GM10266 (cell line): ENCODE data around the gene GPR152.

ENCODE experiments used
- DNase-seq: peaks from one replicate; pipeline ENCODE4 v3.0.0; 2012; ENCODE audit errors: extremely low spot score
- TF ChIP-seq, protein P1 (sequence below): IDR thresholded peaks from 2 replicates; pipeline ENCODE4 v1.5.1; 2012; ENCODE audit warnings: mild to moderate bottlenecking, low read depth; ENCODE audit not compliant: control insufficient read depth, insufficient read depth; ENCODE audit errors: missing control alignments

GPR152 gene, protein sequence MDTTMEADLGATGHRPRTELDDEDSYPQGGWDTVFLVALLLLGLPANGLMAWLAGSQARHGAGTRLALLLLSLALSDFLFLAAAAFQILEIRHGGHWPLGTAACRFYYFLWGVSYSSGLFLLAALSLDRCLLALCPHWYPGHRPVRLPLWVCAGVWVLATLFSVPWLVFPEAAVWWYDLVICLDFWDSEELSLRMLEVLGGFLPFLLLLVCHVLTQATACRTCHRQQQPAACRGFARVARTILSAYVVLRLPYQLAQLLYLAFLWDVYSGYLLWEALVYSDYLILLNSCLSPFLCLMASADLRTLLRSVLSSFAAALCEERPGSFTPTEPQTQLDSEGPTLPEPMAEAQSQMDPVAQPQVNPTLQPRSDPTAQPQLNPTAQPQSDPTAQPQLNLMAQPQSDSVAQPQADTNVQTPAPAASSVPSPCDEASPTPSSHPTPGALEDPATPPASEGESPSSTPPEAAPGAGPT

DNA sequence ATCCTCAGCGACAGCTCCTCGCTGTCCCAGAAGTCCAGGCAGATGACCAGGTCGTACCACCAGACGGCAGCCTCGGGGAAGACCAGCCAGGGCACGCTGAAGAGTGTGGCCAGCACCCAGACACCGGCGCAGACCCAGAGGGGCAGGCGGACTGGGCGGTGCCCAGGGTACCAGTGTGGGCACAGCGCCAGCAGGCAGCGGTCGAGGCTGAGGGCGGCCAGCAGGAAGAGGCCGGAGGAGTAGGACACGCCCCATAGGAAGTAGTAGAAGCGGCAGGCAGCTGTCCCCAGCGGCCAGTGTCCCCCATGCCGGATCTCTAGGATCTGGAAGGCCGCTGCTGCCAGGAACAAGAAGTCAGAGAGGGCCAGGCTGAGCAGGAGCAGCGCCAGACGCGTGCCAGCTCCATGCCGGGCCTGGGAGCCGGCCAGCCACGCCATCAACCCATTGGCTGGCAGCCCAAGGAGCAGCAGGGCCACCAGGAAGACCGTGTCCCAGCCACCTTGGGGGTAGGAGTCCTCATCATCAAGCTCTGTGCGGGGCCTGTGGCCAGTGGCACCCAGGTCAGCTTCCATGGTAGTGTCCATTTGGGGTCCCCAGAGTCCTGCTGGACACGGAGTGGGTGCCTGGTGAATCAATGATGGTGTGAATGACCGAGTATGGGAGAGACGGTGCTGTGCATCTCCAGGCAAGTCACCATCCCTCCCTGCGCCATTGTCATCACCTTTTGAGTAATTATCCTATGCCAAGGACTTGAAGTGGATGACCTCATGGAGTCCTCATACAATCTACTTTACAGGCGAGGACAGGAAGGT, at the start of gene GPR152:
Gene GPR152, minus strand, starts transcription at position 589 of the 812 bp plus-strand sequence. Its CDS starts 5 bp downstream, at position 584.
- DNase-seq = no peak

DNA sequence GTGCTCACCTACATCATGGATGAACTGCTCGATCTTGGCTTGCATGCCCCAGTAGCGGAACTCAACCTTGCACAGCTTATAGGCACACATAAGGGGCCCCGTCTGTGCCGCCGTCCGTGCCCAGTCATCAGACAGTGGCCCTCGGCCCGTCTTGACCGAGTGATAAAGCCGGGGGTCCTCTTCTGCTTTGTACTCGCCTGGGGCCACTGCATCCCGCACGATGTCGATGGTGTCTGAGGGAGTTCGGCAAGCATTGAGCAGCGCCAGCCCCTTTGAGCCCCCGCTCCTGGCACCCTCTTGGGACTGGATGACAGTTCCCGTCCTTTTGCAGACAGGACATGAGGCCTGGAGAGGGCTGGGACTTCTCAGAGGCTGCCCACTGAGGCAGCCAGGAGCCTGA, 49.3 kb upstream of the GPR152 start:
- no peak for DNase-seq
- TF ChIP-seq, protein P1, sequence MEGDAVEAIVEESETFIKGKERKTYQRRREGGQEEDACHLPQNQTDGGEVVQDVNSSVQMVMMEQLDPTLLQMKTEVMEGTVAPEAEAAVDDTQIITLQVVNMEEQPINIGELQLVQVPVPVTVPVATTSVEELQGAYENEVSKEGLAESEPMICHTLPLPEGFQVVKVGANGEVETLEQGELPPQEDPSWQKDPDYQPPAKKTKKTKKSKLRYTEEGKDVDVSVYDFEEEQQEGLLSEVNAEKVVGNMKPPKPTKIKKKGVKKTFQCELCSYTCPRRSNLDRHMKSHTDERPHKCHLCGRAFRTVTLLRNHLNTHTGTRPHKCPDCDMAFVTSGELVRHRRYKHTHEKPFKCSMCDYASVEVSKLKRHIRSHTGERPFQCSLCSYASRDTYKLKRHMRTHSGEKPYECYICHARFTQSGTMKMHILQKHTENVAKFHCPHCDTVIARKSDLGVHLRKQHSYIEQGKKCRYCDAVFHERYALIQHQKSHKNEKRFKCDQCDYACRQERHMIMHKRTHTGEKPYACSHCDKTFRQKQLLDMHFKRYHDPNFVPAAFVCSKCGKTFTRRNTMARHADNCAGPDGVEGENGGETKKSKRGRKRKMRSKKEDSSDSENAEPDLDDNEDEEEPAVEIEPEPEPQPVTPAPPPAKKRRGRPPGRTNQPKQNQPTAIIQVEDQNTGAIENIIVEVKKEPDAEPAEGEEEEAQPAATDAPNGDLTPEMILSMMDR = no peak

More for the DNA sequence above, at the start of gene GPR152:
- TF ChIP-seq, protein P1 = no peak

DNA sequence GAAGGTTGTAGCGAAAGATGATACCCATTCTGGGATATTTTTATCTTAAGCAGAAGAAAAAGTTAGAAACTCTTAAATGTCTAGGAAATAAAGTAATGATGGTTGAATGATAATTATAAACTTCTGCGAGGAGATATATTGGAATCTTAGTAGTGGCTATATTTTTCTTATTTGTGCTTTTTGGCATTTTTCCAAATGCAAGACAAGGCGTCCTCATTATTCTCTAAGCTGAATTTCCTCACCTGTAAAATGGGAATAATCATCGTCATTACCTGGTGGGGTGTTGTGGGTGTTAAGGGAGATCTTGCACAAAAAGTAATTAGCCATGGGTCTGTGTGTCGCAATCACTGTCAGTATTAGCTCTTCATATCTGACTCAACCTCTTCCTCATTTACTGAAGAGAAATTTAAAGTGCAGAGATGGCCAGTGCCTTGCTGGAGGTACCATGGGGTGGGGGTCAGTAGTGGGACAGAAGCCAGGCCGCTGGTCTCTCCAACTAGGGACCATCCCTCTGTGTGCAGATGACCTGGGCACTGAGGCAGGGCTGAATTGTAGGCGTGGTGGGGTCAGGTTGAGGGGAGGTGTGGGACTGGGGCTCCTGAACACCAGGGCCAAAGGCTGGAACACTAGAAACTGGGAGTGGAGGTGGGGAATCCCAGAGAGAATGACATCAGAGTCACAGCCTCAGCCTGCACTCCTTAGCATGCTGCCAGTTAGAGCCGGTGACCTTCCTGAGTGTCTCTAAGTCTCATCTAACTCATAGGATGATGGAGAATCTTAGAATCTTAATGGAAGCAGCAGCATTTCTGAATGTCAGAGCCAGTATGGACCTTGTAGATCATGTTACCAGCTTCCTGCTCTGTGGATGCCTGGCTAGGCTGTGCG, 48.5 kb upstream of the GPR152 start:
- no peak for DNase-seq
- TF ChIP-seq, protein P1 = no peak

DNA sequence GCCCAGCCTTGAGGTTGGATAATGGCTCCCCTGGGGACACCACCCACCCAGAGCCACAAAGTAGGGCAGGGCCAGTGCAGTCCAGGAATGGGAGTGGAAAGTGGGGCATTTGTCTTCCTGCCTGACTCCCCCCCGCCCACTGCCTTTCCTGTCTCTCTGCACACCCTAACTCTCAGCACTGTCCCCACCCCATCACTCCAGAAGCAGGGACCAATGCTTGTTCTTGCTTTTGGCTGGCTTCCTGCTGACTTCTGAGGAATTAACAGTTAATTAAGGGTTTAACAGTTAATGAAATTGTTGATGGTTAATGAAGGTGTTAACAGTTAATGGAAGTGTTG, 47.9 kb upstream of the GPR152 start:
- DNase-seq = no peak
- TF ChIP-seq, protein P1 = no peak

DNA sequence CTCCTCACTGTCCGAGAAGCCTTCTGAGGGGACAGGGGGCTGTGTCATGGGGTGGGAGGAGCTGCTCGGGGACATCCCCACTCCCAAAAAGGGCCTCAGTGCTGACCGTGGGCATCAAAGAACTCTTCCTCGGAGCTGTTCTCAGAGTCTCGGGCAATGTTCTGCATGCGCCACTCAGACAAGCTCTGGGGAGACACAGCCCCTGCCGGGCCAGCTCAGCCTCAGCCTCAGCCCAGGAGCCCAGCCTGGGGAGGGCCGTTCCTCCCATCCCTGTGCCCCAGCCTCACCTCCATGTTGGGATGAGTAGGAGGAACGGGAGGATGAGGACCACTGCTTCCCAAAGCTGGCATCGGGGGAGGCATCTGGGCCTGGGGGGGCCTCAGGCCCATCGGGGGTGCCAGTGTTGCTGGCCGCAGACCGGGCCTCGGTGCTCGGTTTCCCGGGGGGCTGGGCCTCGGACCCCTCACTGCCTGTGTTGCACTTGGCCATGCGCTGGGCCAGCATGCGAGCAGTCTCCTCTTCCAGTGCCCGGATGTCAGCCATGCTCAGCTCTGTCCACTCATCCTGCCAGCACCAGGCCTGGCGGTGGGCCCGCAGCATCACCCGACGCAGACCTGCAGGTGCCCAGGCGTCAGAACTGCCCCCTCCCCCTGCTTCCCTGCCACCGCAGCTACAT, 47.4 kb upstream of the GPR152 start:
- DNase-seq = no peak
- TF ChIP-seq, protein P1 = no peak

DNA sequence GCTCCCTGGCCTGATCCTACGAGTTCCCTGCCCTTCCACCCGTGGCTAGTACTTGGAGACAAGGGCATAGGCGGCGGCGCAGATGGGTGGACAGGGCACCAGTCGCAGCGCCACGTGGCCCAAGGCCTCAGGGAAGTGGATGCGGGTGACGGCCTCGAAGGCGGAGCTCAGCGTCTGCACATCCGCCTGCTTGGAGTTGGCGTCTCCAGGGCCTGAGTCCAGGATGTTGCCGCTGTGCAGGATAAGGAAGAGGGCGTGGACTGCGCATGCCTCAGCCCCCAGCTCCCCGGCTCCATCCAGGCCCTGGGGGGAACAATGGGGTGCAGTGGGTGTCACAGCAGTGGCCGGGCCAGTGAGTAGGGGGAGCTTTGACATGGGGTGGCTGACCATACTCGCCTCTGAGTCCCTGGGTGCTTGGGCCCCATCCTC, 46.0 kb upstream of the GPR152 start:
- DNase-seq = no peak
- TF ChIP-seq, protein P1 = no peak
